B cell (primary cell): ENCODE data around the gene PLVAP. TPM values are rescaled to one million over a fixed set of nuclear protein-coding genes. Genes with fewer than 3 reads are reported as not detected.

Experiments
- ATAC-seq: fragments of 200-7000 bp; cut with Tn5 transposase; one replicate; pipeline ENCODE4 v1.10.0; 2021; ENCODE audit warnings: low read depth, mild to moderate bottlenecking, moderate number of reproducible peaks, moderate library complexity
- CTCF ChIA-PET: fragments of 350-600 bp; sonication (Branson Sonifier 250); formaldehyde crosslinking; loops from one replicate; lab custom pipeline; 2021; ENCODE audit warnings: antibody characterized with exemption, inconsistent platforms; lab: Charles Lee
- POLR2A ChIA-PET: fragments of 350-600 bp; sonication (Branson Sonifier 250); formaldehyde crosslinking; loops from one replicate; lab custom pipeline; 2021; ENCODE audit warnings: antibody characterized with exemption; lab: Charles Lee
- DNase-seq: peaks from one replicate; pipeline ENCODE4 v3.0.0; 2013
- H2AFZ ChIP-seq: 2 replicates; pipeline ENCODE4 v1.6.1; 2012; ENCODE audit warnings: mild to moderate bottlenecking, low read depth, low read length; ENCODE audit not compliant: insufficient read depth, poor library complexity, severe bottlenecking
- H3K27ac ChIP-seq, 2 donors: 1 replicate in 1 of 2; 2 replicates in 1 of 2; pipeline ENCODE4 v1.5.1; 2012 to 2013; ENCODE audit warnings: low read length in 2 of 2, mild to moderate bottlenecking in 2 of 2, moderate library complexity in 1 of 2
- H3K27me3 ChIP-seq, 4 experiments: fragments of 200-600 bp in 1 of 4; sonication (generic) in 1 of 4; replicated peaks in 1 of 4; 1 replicate in 2 of 4; 2 replicates in 2 of 4; pipeline versions ENCODE4 v1.6.1 to v1.7.0; 2013 to 2016; ENCODE audit warnings: low read length in 3 of 4, mild to moderate bottlenecking in 2 of 4, mixed read lengths in 1 of 4, moderate library complexity in 1 of 4; ENCODE audit not compliant: insufficient read depth in 4 of 4, control insufficient read depth in 3 of 4; ENCODE audit errors: control extremely low read depth in 1 of 4
- H3K36me3 ChIP-seq, 2 experiments: replicated peaks in 1 of 2; 1 replicate in 1 of 2; 2 replicates in 1 of 2; pipeline versions ENCODE4 v1.6.1 to v1.7.1; 2013; ENCODE audit warnings: low read length in 1 of 2; ENCODE audit not compliant: insufficient read depth in 2 of 2, control insufficient read depth in 1 of 2; ENCODE audit errors: control extremely low read depth in 1 of 2, extremely low read depth in 1 of 2
- H3K4me1 ChIP-seq, 2 donors: fragments of 200-600 bp in 1 of 2; sonication (generic) in 1 of 2; 1 replicate in 1 of 2; 2 replicates in 1 of 2; pipeline versions ENCODE4 v1.5.1 to v1.6.1; 2013 to 2017; ENCODE audit warnings: low read length in 2 of 2; ENCODE audit not compliant: control insufficient read depth in 2 of 2, insufficient read depth in 2 of 2
- H3K4me2 ChIP-seq: replicated peaks from 2 replicates; pipeline ENCODE3; 2012; ENCODE audit warnings: mild to moderate bottlenecking, low read depth, low read length; ENCODE audit not compliant: poor library complexity, severe bottlenecking
- H3K4me3 ChIP-seq, 5 experiments: fragments of 200-600 bp in 1 of 5; sonication (generic) in 1 of 5; 1 replicate in 3 of 5; 2 replicates in 2 of 5; pipeline versions ENCODE4 v1.5.1 to v1.7.0; 2011 to 2016; ENCODE audit warnings: low read length in 4 of 5, mild to moderate bottlenecking in 4 of 5, low read depth in 2 of 5, control low read depth in 1 of 5, moderate library complexity in 1 of 5; ENCODE audit not compliant: insufficient read depth in 1 of 5; ENCODE audit errors: control extremely low read depth in 1 of 5, extremely low read depth in 1 of 5
- H3K79me2 ChIP-seq: fragments of 200-600 bp; sonication (generic); one replicate; pipeline ENCODE4 v1.6.0; 2016; ENCODE audit warnings: low read length; ENCODE audit not compliant: control insufficient read depth, insufficient read depth
- H3K9ac ChIP-seq: fragments of 200-600 bp; sonication (generic); 2 replicates; pipeline ENCODE4 v1.6.1; 2017; ENCODE audit warnings: mild to moderate bottlenecking, low read length, moderate library complexity
- H3K9me3 ChIP-seq, 3 donors: one replicate each; pipeline versions ENCODE4 v1.6.1 to v1.7.1; 2013; ENCODE audit warnings: low read length in 2 of 3; ENCODE audit not compliant: control insufficient read depth in 2 of 3, insufficient read depth in 1 of 3; ENCODE audit errors: control extremely low read depth in 1 of 3
- H4K20me1 ChIP-seq: 2 replicates; pipeline ENCODE4 v1.6.0; 2012; ENCODE audit warnings: mild to moderate bottlenecking, low read length; ENCODE audit not compliant: insufficient read depth, control insufficient read depth, poor library complexity, severe bottlenecking
- H3K27ac Mint-ChIP-seq: one replicate; pipeline ENCODE4 v1.8.0; 2021; ENCODE audit warnings: mixed read lengths
- H3K27me3 Mint-ChIP-seq: one replicate; pipeline ENCODE4 v1.8.0; 2021; ENCODE audit warnings: mixed read lengths
- H3K4me1 Mint-ChIP-seq: one replicate; pipeline ENCODE4 v1.8.0; 2021; ENCODE audit warnings: mixed read lengths
- H3K4me3 Mint-ChIP-seq: one replicate; pipeline ENCODE4 v1.8.0; 2021; ENCODE audit warnings: mixed read lengths
- H3K9me3 Mint-ChIP-seq: one replicate; pipeline ENCODE4 v1.8.0; 2022; ENCODE audit warnings: mixed read lengths; ENCODE audit not compliant: insufficient read depth
- EZH2 ChIP-seq: IDR thresholded peaks from 2 replicates; pipeline ENCODE4 v1.6.1; 2012; ENCODE audit warnings: borderline replicate concordance, low read depth, mild to moderate bottlenecking, moderate library complexity, low read length; ENCODE audit not compliant: insufficient read depth, poor library complexity, severe bottlenecking
- WGBS: methylation state at CpG from one replicate; pipeline ENCODE4 v1.1.5; 2013; ENCODE audit warnings: missing lambda C conversion rate; ENCODE audit not compliant: insufficient coverage; 5-methylcytosine and 5-hydroxymethylcytosine counted together
- intact Hi-C: fragments of 100-400 bp; cut with micrococcal nuclease; formaldehyde crosslinking; loops from one replicate; pipeline ENCODE4 v1.10.0; 2022
- polyA plus RNA-seq: library from polyadenylated mRNA; depleted of rRNA; stranded (reverse); fragments of >200 nt; gene quantifications from 2 replicates; pipeline ENCODE4 v1.2.3, GENCODE V29; 2012
- total RNA-seq, 2 donors: library from RNA; stranded (reverse); fragments of 120-200 nt in 1 of 2; gene quantifications; 1 replicate in 1 of 2; 2 replicates in 1 of 2; pipeline versions ENCODE4 v1.2.3 to v1.2.4, GENCODE V29; 2013 to 2022
- TF ChIP-seq, protein P1 (sequence below): fragments of 200-600 bp; IDR thresholded peaks from one replicate; pipeline ENCODE4 v1.8.0; 2022; ENCODE audit warnings: antibody characterized with exemption, mild to moderate bottlenecking

PLVAP gene
- total and polyA plus RNA-seq, 2 donors (not counting 1 experiment from before 2014, with no cell fraction given): 0.06 TPM; not detected in 1

DNA sequence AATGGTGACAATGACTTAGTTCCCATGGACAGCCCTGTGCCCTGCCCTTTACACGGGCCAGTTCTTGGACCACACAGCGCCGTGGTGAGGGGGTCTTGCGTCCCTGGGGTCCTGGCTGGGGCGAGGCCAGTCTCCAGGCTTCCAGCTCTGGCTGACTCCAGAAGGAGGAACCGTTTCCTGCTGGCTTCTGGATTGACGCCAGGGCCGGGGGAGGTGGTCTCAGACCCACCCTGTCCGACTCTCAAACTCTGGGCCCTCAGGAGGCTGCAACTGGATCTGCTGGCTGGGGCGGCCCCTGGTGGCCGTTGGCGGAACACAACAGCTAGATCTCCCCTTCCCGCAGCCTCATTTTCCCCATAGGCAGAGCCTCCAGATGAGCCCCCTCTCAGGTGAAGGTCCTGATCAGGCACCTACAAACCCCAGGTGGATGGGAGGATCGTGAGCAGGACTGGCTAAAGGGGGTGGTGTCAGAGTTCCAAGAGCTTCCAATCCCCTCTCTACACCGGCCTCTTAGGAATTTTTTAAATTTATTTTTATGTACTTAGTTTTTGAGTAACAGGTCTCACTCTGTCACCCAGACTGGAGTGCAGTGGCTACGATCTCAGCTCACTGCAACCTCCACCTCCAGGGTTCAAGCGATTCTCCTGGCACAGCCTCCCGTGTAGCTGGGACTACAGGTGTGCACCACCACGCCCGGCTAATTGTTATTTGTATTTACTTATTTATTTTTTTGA, 8.9 kb upstream of the PLVAP start:
- Histone ChIP-seq H4K20me1 (no peaks in the 10 kb centered on the region), H2AFZ (no peak overlapping the region), H3K27ac (no peak overlapping the region), H3K79me2 (no peaks in the 10 kb centered on the region), H3K4me2 (no peak overlapping the region), H3K9me3 (peaks cover 0 to 12% (median 0%) of the 10 kb centered on the region in 3 donors), H3K27me3 (peaks cover 0 to 11% (median 5%) of the 10 kb centered on the region in 4 experiments), H3K9ac (no peak overlapping the region), H3K36me3 (no peaks in the 10 kb centered on the region), H3K4me3 (no peak overlapping the region), H3K4me1 (peaks cover 19 to 33% of the 10 kb centered on the region in 2 donors)
- 53% methylated on average over 9 of the region's 20 CpGs for WGBS
- DNase-seq: peak; percentile 76
- no peak overlapping the region for H3K4me3 Mint-ChIP-seq
- peaks cover 15% of the 10 kb centered on the region for H3K4me1 Mint-ChIP-seq
- no peaks in the 10 kb centered on the region for H3K27me3 Mint-ChIP-seq
- CTCF ChIA-PET: interaction anchor here (0.6 to 8.4 kb wide), 32 partner anchors 9 to 143 kb away, joined by 3 to 109 read pairs (median 4); partner anchors contain the start of genes ABHD8, ANKLE1, BST2 and CCDC194
- no peak for TF ChIP-seq EZH2
- TF ChIP-seq, protein P1, sequence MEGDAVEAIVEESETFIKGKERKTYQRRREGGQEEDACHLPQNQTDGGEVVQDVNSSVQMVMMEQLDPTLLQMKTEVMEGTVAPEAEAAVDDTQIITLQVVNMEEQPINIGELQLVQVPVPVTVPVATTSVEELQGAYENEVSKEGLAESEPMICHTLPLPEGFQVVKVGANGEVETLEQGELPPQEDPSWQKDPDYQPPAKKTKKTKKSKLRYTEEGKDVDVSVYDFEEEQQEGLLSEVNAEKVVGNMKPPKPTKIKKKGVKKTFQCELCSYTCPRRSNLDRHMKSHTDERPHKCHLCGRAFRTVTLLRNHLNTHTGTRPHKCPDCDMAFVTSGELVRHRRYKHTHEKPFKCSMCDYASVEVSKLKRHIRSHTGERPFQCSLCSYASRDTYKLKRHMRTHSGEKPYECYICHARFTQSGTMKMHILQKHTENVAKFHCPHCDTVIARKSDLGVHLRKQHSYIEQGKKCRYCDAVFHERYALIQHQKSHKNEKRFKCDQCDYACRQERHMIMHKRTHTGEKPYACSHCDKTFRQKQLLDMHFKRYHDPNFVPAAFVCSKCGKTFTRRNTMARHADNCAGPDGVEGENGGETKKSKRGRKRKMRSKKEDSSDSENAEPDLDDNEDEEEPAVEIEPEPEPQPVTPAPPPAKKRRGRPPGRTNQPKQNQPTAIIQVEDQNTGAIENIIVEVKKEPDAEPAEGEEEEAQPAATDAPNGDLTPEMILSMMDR: peak; percentile 93
- peaks cover 3% of the 10 kb centered on the region for H3K9me3 Mint-ChIP-seq
- POLR2A ChIA-PET: no interaction called here
- H3K27ac Mint-ChIP-seq: no peak overlapping the region
- peak; percentile 39 for ATAC-seq
- intact Hi-C loops: loop anchor here (1.0 kb wide), 3 partner anchors 40 to 125 kb away; no protein-coding TSS in a partner anchor
